Measurements from ENCODE around the gene HAL. TPM values are rescaled to one million over a fixed set of nuclear protein-coding genes. Genes with fewer than 3 reads are reported as not detected.

HAL gene
- total and polyA plus RNA-seq, 2 of the 8 experiments (the other 6 are each of a cell fraction or from before 2014, with no cell fraction given), result 0.12 to 0.17 TPM

GRCh38 chr12:95962222-95962621 lies 33.9 kb downstream of the HAL start (continued):
- no peak for TF ChIP-seq E2F6 (IDR thresholded peaks at IDR 0.05)
- no peak for TF ChIP-seq CREB1 (IDR thresholded peaks at IDR 0.05)
- no peak for TF ChIP-seq HDAC6 (IDR thresholded peaks at IDR 0.05; ENCODE audit: low read depth, low read length)
- TF ChIP-seq HDAC2 (IDR thresholded peaks at IDR 0.05; ENCODE audit: borderline replicate concordance in 1 of 2, low read depth in 2 of 2, low read length in 2 of 2), result no peak
